Astrocyte (in vitro differentiated cells and primary cell): Measurements from ENCODE around the gene AQP12B. TPM values are rescaled to one million over a fixed set of nuclear protein-coding genes. Genes with fewer than 3 reads are reported as not detected.

ENCODE experiments used
- DNase-seq: peaks from one replicate; pipeline ENCODE4 v3.0.0-alpha.2; 2010; ENCODE audit warnings: low read depth
- FAIRE-seq: peaks from 2 replicates; lab custom pipeline; 2011; peaks lifted over from hg19 to GRCh38; lab: Jason Lieb, UNC
- H2AFZ ChIP-seq: 2 replicates; pipeline ENCODE4 v1.6.0; 2012; ENCODE audit warnings: low read depth, low read length, inconsistent platforms
- H3K27ac ChIP-seq: 2 replicates; pipeline ENCODE4 v1.5.1; 2011; ENCODE audit warnings: low read depth, low read length, inconsistent platforms
- H3K27me3 ChIP-seq: 2 replicates; pipeline ENCODE4 v1.6.0; 2011; ENCODE audit warnings: low read length, inconsistent platforms; ENCODE audit not compliant: insufficient read depth
- H3K36me3 ChIP-seq: 2 replicates; pipeline ENCODE4 v1.5.1; 2011; ENCODE audit warnings: low read length, inconsistent platforms; ENCODE audit not compliant: insufficient read depth
- H3K4me1 ChIP-seq: 2 replicates; pipeline ENCODE4 v1.5.1; 2011; ENCODE audit warnings: low read length, inconsistent platforms; ENCODE audit not compliant: insufficient read depth
- H3K4me2 ChIP-seq: 2 replicates; pipeline ENCODE4 v1.6.0; 2012; ENCODE audit warnings: low read length, inconsistent platforms
- H3K4me3 ChIP-seq: 2 replicates; pipeline ENCODE4 v1.5.1; 2011; ENCODE audit warnings: low read depth, mild to moderate bottlenecking, low read length, inconsistent platforms; ENCODE audit not compliant: insufficient read depth
- H3K79me2 ChIP-seq: 2 replicates; pipeline ENCODE4 v1.6.0; 2012; ENCODE audit warnings: mild to moderate bottlenecking, low read length, inconsistent platforms; ENCODE audit not compliant: insufficient read depth
- H3K9ac ChIP-seq: 2 replicates; pipeline ENCODE4 v1.6.0; 2012; ENCODE audit warnings: mild to moderate bottlenecking, low read length, inconsistent platforms
- H3K9me3 ChIP-seq: 2 replicates; pipeline ENCODE4 v1.5.1; 2012; ENCODE audit warnings: low read depth, mild to moderate bottlenecking, low read length, inconsistent platforms; ENCODE audit not compliant: insufficient read depth
- H4K20me1 ChIP-seq: 2 replicates; pipeline ENCODE4 v1.6.0; 2012; ENCODE audit warnings: low read length, inconsistent platforms; ENCODE audit not compliant: insufficient read depth
- H3K27ac Mint-ChIP-seq: one replicate; pipeline ENCODE4 v1.8.0; 2021; ENCODE audit warnings: mild to moderate bottlenecking, mixed read lengths; ENCODE audit not compliant: unreplicated experiment
- H3K27me3 Mint-ChIP-seq: one replicate; pipeline ENCODE4 v1.8.0; 2021; ENCODE audit warnings: low read depth, mixed read lengths; ENCODE audit not compliant: unreplicated experiment
- H3K36me3 Mint-ChIP-seq: one replicate; pipeline ENCODE4 v1.8.0; 2021; ENCODE audit warnings: low read depth, mixed read lengths; ENCODE audit not compliant: unreplicated experiment
- H3K4me1 Mint-ChIP-seq: one replicate; pipeline ENCODE4 v1.8.0; 2021; ENCODE audit warnings: low read depth, mixed read lengths; ENCODE audit not compliant: unreplicated experiment
- H3K4me3 Mint-ChIP-seq: one replicate; pipeline ENCODE4 v1.8.0; 2021; ENCODE audit warnings: mild to moderate bottlenecking, moderate library complexity, mixed read lengths; ENCODE audit not compliant: unreplicated experiment
- H3K9me3 Mint-ChIP-seq: one replicate; pipeline ENCODE4 v1.8.0; 2021; ENCODE audit warnings: mild to moderate bottlenecking, mixed read lengths; ENCODE audit not compliant: unreplicated experiment
- CTCF ChIP-seq: IDR thresholded peaks from 2 replicates; pipeline ENCODE4 v1.5.1; 2011; ENCODE audit warnings: low read depth, mild to moderate bottlenecking, inconsistent platforms, low read length, moderate library complexity; ENCODE audit not compliant: insufficient read depth
- EZH2 ChIP-seq: IDR thresholded peaks from 2 replicates; pipeline ENCODE4 v1.6.1; 2012; ENCODE audit warnings: mild to moderate bottlenecking, low read length, inconsistent platforms; ENCODE audit not compliant: insufficient read depth
- total RNA-seq: library from RNA; stranded (reverse); gene quantifications from 2 replicates; pipeline ENCODE4 v1.2.1, GENCODE V29; 2021

The AQP12B gene
- total RNA-seq, 1 donor from 2014 or later: not detected

- peaks cover 11% of the 10 kb centered on the region for H3K9me3 Mint-ChIP-seq
- no peaks in the 10 kb centered on the region for H3K36me3 Mint-ChIP-seq
- no peak for DNase-seq
- TF ChIP-seq CTCF: no peak
- no peak for TF ChIP-seq EZH2
- no peak overlapping the region for H3K4me3 ChIP-seq
- peaks cover 42% of the 10 kb centered on the region for H3K27me3 ChIP-seq
- no peaks in the 10 kb centered on the region for H3K4me1 Mint-ChIP-seq
- H4K20me1 ChIP-seq: no peaks in the 10 kb centered on the region
- peaks cover 69% of the 10 kb centered on the region for H3K27me3 Mint-ChIP-seq
- no peak overlapping the region for H3K27ac ChIP-seq
- no peak overlapping the region for H2AFZ ChIP-seq
- no peak for FAIRE-seq
- no peak overlapping the region for H3K4me3 Mint-ChIP-seq
- H3K9ac ChIP-seq: no peak overlapping the region
- no peak overlapping the region for H3K4me2 ChIP-seq
- H3K79me2 ChIP-seq: no peaks in the 10 kb centered on the region
- no peaks in the 10 kb centered on the region for H3K36me3 ChIP-seq
- H3K9me3 ChIP-seq: no peaks in the 10 kb centered on the region
- no peaks in the 10 kb centered on the region for H3K4me1 ChIP-seq
- H3K27ac Mint-ChIP-seq: no peak overlapping the region
Measured at GRCh38 chr2:240651185-240651584, 31.5 kb downstream of the AQP12B start.

- DNase-seq (no peak), FAIRE-seq (no peak)
- no peaks in the 10 kb centered on the region for H3K4me1 Mint-ChIP-seq
- H3K27me3 Mint-ChIP-seq: peaks cover 70% of the 10 kb centered on the region
- H3K4me3 ChIP-seq: no peak overlapping the region
- H3K4me3 Mint-ChIP-seq: no peak overlapping the region
- H4K20me1 ChIP-seq: no peaks in the 10 kb centered on the region
- H3K27ac ChIP-seq: no peak overlapping the region
- no peaks in the 10 kb centered on the region for H3K9me3 ChIP-seq
- no peak for TF ChIP-seq CTCF
- TF ChIP-seq EZH2: no peak
- H3K4me1 ChIP-seq: no peaks in the 10 kb centered on the region
- H3K79me2 ChIP-seq: no peaks in the 10 kb centered on the region
- no peak overlapping the region for H3K4me2 ChIP-seq
- H3K9ac ChIP-seq: no peak overlapping the region
- H3K36me3 Mint-ChIP-seq: no peaks in the 10 kb centered on the region
- peaks cover 11% of the 10 kb centered on the region for H3K9me3 Mint-ChIP-seq
- no peak overlapping the region for H3K27ac Mint-ChIP-seq
- H3K36me3 ChIP-seq: no peaks in the 10 kb centered on the region
- peaks cover 42% of the 10 kb centered on the region for H3K27me3 ChIP-seq
- no peak overlapping the region for H2AFZ ChIP-seq
Measured at GRCh38 chr2:240650254-240650965, 32.3 kb downstream of the AQP12B start.

- Mint-ChIP-seq H3K36me3 (no peaks in the 10 kb centered on the region), H3K27me3 (peaks cover 64% of the 10 kb centered on the region), H3K4me1 (no peaks in the 10 kb centered on the region), H3K9me3 (peaks cover 5% of the 10 kb centered on the region), H3K4me3 (no peak overlapping the region), H3K27ac (no peak overlapping the region)
- peaks cover 37% of the 10 kb centered on the region for H3K27me3 ChIP-seq
- no peaks in the 10 kb centered on the region for H3K4me1 ChIP-seq
- no peaks in the 10 kb centered on the region for H3K79me2 ChIP-seq
- no peak for TF ChIP-seq CTCF
- TF ChIP-seq EZH2: no peak
- no peak overlapping the region for H3K4me3 ChIP-seq
- H3K9me3 ChIP-seq: no peaks in the 10 kb centered on the region
- FAIRE-seq (no peak), DNase-seq (no peak)
- H2AFZ ChIP-seq: no peak overlapping the region
- no peak overlapping the region for H3K9ac ChIP-seq
- H3K27ac ChIP-seq: no peak overlapping the region
- H3K36me3 ChIP-seq: no peaks in the 10 kb centered on the region
- no peaks in the 10 kb centered on the region for H4K20me1 ChIP-seq
- no peak overlapping the region for H3K4me2 ChIP-seq
Measured at GRCh38 chr2:240649331-240649730, 33.4 kb downstream of the AQP12B start.
